Heart right ventricle (tissue), 16 donors: Measurements from ENCODE around the gene SLC22A23. TPM values are rescaled to one million over a fixed set of nuclear protein-coding genes. Genes with fewer than 3 reads are reported as not detected.

Experiments used
- ATAC-seq, 8 donors: fragments of 200-7000 bp; cut with Tn5 transposase; one replicate each; pipeline ENCODE4 v1.9.1; 2020; ENCODE audit warnings: mild to moderate bottlenecking in 8 of 8, moderate library complexity in 8 of 8, moderate number of reproducible peaks in 1 of 8
- DNase-seq, 2 donors: peaks; one replicate each; pipeline ENCODE4 v3.0.0-alpha.2; 2020
- H3K27ac ChIP-seq, 10 donors: fragments of 200-600 bp; sonication (generic) in 2 of 10; one replicate each; pipeline versions ENCODE4 v1.5.0 to v1.8.0; 2020 to 2022; ENCODE audit warnings: mild to moderate bottlenecking in 3 of 10
- H3K27me3 ChIP-seq, 7 donors: fragments of 200-600 bp; one replicate each; pipeline ENCODE4 v1.8.0; 2021 to 2022; ENCODE audit warnings: mild to moderate bottlenecking in 2 of 7
- H3K36me3 ChIP-seq, 9 donors: fragments of 200-600 bp; sonication (generic) in 1 of 9; one replicate each; pipeline versions ENCODE4 v1.5.0 to v1.8.0; 2020 to 2022; ENCODE audit warnings: mild to moderate bottlenecking in 2 of 9
- H3K4me1 ChIP-seq, 9 donors: fragments of 200-600 bp; sonication (generic) in 1 of 9; one replicate each; pipeline versions ENCODE4 v1.5.0 to v1.8.0; 2020 to 2022; ENCODE audit warnings: mild to moderate bottlenecking in 4 of 9
- H3K4me3 ChIP-seq, 10 donors: fragments of 200-600 bp; sonication (generic) in 2 of 10; one replicate each; pipeline versions ENCODE4 v1.5.0 to v1.8.0; 2020 to 2022; ENCODE audit warnings: mild to moderate bottlenecking in 7 of 10, moderate library complexity in 2 of 10
- H3K9me3 ChIP-seq, 11 donors: fragments of 200-600 bp in 10 of 11; sonication (generic) in 2 of 11; one replicate each; pipeline versions ENCODE4 v1.5.0 to v1.8.0; 2013 to 2022; ENCODE audit warnings: mild to moderate bottlenecking in 2 of 11, control low read depth in 1 of 11, moderate library complexity in 1 of 11
- WGBS, 2 donors: extraction: QIAGEN DNeasy Blood & Tissue Kit; methylation state at CpG; one replicate each; pipeline ENCODE4 v1.1.7; 2013; ENCODE audit warnings: inconsistent platforms in 1 of 2; 5-methylcytosine and 5-hydroxymethylcytosine counted together
- intact Hi-C, 10 donors: fragments of 100-400 bp; cut with DNase I; formaldehyde crosslinking; loops; one replicate each; pipeline versions ENCODE4 v1.11.1 to v1.14.2; 2022
- polyA plus RNA-seq, 2 donors: library from polyadenylated mRNA; stranded (reverse); fragments of 200-250 nt; gene quantifications; one replicate each; pipeline ENCODE4 v1.2.3, GENCODE V29; 2013
- total RNA-seq, 10 donors: library from RNA; stranded (reverse); fragmentation: NEBNext Ultra II Directional in 3 of 10; extraction: Animal tissue kit (Norgen Biotek cat#: 25700) in 3 of 10; gene quantifications; one replicate each; pipeline versions ENCODE4 v1.2.1 to v1.2.4, GENCODE V29; 2021 to 2023
- TF ChIP-seq, protein P1 (sequence below), 9 donors: fragments of 200-600 bp; sonication (generic) in 2 of 9; IDR thresholded peaks; one replicate each; pipeline versions ENCODE4 v1.5.0 to v1.8.0; 2021 to 2022; ENCODE audit warnings: antibody characterized with exemption in 9 of 9, mild to moderate bottlenecking in 5 of 9, moderate library complexity in 1 of 9
- donor health status: Arrhythmogenic right ventricular cardiomyopathy.
- donor health status: ischemic (EF 13 %, LVEDD 7.1; RV severe dilation, severe dysfunction).
- donor health status: healthy with polysubstance abuse.
- donor health status: DM: no; HTN: yes; CAD: no.
- donor health status: DM: no; HTN: no; CAD: no.
- donor health status: ischemic (EF 25% LVEDD 6.9; RV normal size, moderate dysfunction).
- donor health status: ischemic (EF 25% LVEDD 5.7; RV mildly dilated, moderate dysfunction).
- donor health status: healthy.
- donor health status: DM: yes; HTN: yes; CAD: no.
- donor health status: Ischemic cardiomyopathy.
- donor health status: ischemic (EF 35%, LVEDD 5.7; RV mildly dilated, moderate dysfunction).
- donor health status: nonischemic (EF 11% LVEDD 7.7; RV severe dilation, severe dysfunction).
- donor health status: DM: yes; HTN: yes; CAD: no.
- donor health status: PGD.
- donor health status: ischemic (EF 29% LVEDD 5.4; RV normal size, mild dysfunction).
- donor health status: nonischemic (EF 23%, LVEDD 6.1; RV moderate dilation, normal function).

Gene SLC22A23
- total and polyA plus RNA-seq, 12 donors = 1.9 to 7.8 (median 5.1) TPM

DNA sequence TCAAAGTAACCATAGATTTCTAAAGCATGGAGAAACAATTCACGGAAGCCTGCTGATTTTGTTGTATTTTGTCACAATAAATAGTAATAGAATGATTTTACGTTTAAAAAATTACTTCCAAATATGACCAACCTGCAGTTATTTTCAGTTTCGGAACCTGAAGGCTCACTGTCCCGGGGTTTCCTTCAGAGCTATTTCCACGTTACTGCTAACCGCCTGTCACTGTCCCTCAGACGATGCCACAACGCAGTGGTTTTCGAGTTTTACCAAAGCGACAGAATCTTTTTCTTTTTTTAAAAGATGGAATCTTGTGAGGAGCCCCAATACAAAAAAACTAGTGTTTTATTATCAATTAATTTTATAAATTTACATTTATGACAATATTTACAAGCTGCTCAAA is 157.6 kb downstream of the SLC22A23 start:
- peaks cover 0 to 6% (median 0%) of the 10 kb centered on the region in 7 donors for H3K27me3 ChIP-seq

DNA sequence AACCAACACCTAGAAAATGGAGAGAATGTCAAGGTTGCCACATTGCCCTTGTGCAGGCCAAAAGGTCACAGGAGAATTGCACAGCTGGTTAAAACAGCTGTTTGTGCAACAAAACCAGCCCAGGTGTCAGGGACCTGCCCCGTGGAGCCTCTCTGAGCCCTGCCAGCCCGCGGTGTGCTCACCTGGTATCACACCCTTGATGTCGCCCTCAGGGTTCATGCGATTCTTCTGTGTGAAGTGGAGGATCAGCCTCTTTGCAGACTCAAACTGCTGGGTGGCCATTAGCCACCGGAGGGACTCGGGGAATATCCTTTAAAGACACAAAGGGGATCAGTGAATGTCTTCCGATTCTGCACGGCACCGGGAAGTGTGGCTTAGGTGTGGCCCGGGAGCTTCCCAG is 158.9 kb downstream of the SLC22A23 start:
- intact Hi-C loops = loop anchor here in 1 of 10 donors (10.0 kb wide), 1 partner anchor 157 kb away; the partner anchor contains the start of gene SLC22A23
- peaks cover 0 to 6% (median 0%) of the 10 kb centered on the region in 7 donors for H3K27me3 ChIP-seq
- TF ChIP-seq, protein P1, sequence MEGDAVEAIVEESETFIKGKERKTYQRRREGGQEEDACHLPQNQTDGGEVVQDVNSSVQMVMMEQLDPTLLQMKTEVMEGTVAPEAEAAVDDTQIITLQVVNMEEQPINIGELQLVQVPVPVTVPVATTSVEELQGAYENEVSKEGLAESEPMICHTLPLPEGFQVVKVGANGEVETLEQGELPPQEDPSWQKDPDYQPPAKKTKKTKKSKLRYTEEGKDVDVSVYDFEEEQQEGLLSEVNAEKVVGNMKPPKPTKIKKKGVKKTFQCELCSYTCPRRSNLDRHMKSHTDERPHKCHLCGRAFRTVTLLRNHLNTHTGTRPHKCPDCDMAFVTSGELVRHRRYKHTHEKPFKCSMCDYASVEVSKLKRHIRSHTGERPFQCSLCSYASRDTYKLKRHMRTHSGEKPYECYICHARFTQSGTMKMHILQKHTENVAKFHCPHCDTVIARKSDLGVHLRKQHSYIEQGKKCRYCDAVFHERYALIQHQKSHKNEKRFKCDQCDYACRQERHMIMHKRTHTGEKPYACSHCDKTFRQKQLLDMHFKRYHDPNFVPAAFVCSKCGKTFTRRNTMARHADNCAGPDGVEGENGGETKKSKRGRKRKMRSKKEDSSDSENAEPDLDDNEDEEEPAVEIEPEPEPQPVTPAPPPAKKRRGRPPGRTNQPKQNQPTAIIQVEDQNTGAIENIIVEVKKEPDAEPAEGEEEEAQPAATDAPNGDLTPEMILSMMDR (IDR thresholded peaks at IDR 0.05) = no peak
- peaks cover 0 to 17% (median 5%) of the 10 kb centered on the region in 9 donors for H3K4me1 ChIP-seq
- DNase-seq (no peak), ATAC-seq (no peak)
- H3K4me3 ChIP-seq = no peak overlapping the region
- H3K27ac ChIP-seq = no peak overlapping the region
- peaks cover 0 to 14% (median 0%) of the 10 kb centered on the region in 11 donors for H3K9me3 ChIP-seq
- H3K36me3 ChIP-seq = no peaks in the 10 kb centered on the region
- 84 to 89% methylated on average over 11 of the region's 11 CpGs for WGBS, 2 donors

More for the DNA sequence above, 157.6 kb downstream of the SLC22A23 start:
- ATAC-seq (no peak), DNase-seq (no peak)
- 93 to 95% methylated on average over 10 of the region's 10 CpGs for WGBS, 2 donors
- intact Hi-C loops = loop anchor here in 1 of 10 donors (10.0 kb wide), 1 partner anchor 156 kb away; the partner anchor contains the start of gene SLC22A23
- Histone ChIP-seq H3K36me3 (no peaks in the 10 kb centered on the region), H3K4me1 (peaks cover 0 to 7% (median 0%) of the 10 kb centered on the region in 9 donors), H3K4me3 (no peak overlapping the region), H3K9me3 (peaks cover 0 to 17% (median 0%) of the 10 kb centered on the region in 11 donors), H3K27ac (no peak overlapping the region)
- TF ChIP-seq, protein P1 (IDR thresholded peaks at IDR 0.05) = no peak

DNA sequence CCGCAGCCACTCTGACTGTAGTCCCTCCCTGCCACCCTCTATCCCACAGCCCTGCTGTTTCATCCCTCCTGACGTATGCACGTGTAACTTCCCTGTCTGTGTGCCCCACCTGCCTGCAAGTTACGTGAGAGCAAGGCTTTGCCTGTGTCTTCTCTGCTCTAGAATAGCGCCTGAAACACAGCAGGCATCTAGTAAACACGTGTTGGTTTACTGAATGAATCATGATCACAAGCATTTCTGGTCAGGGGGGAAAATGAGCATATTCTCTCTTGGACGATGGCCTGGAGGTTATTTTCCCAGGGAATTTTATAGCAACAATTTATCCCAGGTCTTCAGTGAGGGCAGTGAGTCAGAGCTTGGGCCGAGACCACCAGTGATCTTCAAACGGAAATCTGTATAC is 159.8 kb downstream of the SLC22A23 start:
- H3K9me3 ChIP-seq = peaks cover 0 to 6% (median 0%) of the 10 kb centered on the region in 11 donors
- no peak for ATAC-seq
- 87 to 89% methylated on average over 9 of the region's 9 CpGs for WGBS, 2 donors

DNA sequence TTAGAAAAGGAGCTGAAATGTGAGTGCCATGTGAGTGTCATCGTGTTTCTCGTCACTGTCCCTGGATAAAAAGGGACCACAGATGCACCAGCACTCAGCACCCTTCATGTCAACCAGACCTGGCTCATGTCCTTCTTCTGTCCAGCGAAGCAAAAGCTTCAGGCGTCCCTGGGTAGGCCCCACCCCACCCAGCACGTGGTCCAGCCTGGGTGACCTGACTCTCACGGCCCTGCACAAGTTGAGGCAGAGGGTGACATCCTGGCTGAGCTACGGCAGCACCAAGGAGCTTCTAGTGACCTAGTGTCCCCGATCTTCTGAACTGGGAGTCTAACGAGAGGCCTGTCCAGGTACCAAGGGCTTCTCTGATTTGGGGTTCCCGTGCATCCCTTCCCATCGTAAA is 160.3 kb downstream of the SLC22A23 start:
- intact Hi-C loops = loop anchor here in 1 of 10 donors (10.0 kb wide), 1 partner anchor 158 kb away; the partner anchor contains the start of gene SLC22A23
- ATAC-seq (no peak), DNase-seq (no peak)
- Histone ChIP-seq H3K27me3 (peaks cover 0 to 6% (median 0%) of the 10 kb centered on the region in 7 donors), H3K9me3 (peaks cover 0 to 2% (median 0%) of the 10 kb centered on the region in 11 donors), H3K27ac (no peak overlapping the region), H3K36me3 (no peaks in the 10 kb centered on the region), H3K4me3 (no peak overlapping the region), H3K4me1 (peaks cover 0 to 30% (median 5%) of the 10 kb centered on the region in 9 donors)
- 86 to 92% methylated on average over 11 of the region's 11 CpGs for WGBS, 2 donors
- TF ChIP-seq, protein P1 (IDR thresholded peaks at IDR 0.05) = no peak

More for the DNA sequence above, 159.8 kb downstream of the SLC22A23 start:
- TF ChIP-seq, protein P1 (IDR thresholded peaks at IDR 0.05) = no peak
- Histone ChIP-seq H3K4me1 (peaks cover 0 to 26% (median 5%) of the 10 kb centered on the region in 9 donors), H3K4me3 (no peak overlapping the region), H3K27me3 (peaks cover 0 to 6% (median 0%) of the 10 kb centered on the region in 7 donors), H3K27ac (no peak overlapping the region), H3K36me3 (no peaks in the 10 kb centered on the region)
- DNase-seq = no peak
- intact Hi-C loops = loop anchor here in 1 of 10 donors (10.0 kb wide), 1 partner anchor 158 kb away; the partner anchor contains the start of gene SLC22A23
